ENCODE measurements around the gene CHD9.

CHD9 gene

GRCh38 chr16:53121661-53122060 is 66.9 kb downstream of the CHD9 start:
- no peak for TF ChIP-seq CTCF (conservative IDR thresholded peaks at IDR 0.05; ENCODE audit: low read depth, low read length)
- no peak overlapping the region for H3K4me3 ChIP-seq (ENCODE audit: low read length)
- DNase-seq (ENCODE audit: low read depth), result no peak

GRCh38 chr16:53123747-53124146 is 69.0 kb downstream of the CHD9 start:
- no peak overlapping the region for H3K4me3 ChIP-seq (ENCODE audit: low read length)
- no peak for TF ChIP-seq CTCF (conservative IDR thresholded peaks at IDR 0.05; ENCODE audit: low read depth, low read length)
- no peak for DNase-seq (ENCODE audit: low read depth)

GRCh38 chr16:53126390-53126789 is 71.6 kb downstream of the CHD9 start:
- no peak for DNase-seq (ENCODE audit: low read depth)
- TF ChIP-seq CTCF (conservative IDR thresholded peaks at IDR 0.05; ENCODE audit: low read depth, low read length), result no peak
- H3K4me3 ChIP-seq (ENCODE audit: low read length), result no peak overlapping the region

- peak overlapping the region; percentile 77 for H3K4me3 ChIP-seq (ENCODE audit: low read length)
- no peak for TF ChIP-seq CTCF (conservative IDR thresholded peaks at IDR 0.05; ENCODE audit: low read depth, low read length)
- DNase-seq (ENCODE audit: low read depth), result no peak
Observed at GRCh38 chr16:53129281-53130158, 74.7 kb downstream of the CHD9 start.

- H3K4me3 ChIP-seq (ENCODE audit: low read length), result peak overlapping the region; percentile 77
- peak; percentile 78 for DNase-seq (ENCODE audit: low read depth)
- TF ChIP-seq CTCF (conservative IDR thresholded peaks at IDR 0.05; ENCODE audit: low read depth, low read length), result peak; percentile 40
Observed at GRCh38 chr16:53130159-53131049, 75.6 kb downstream of the CHD9 start.

- TF ChIP-seq CTCF (conservative IDR thresholded peaks at IDR 0.05; ENCODE audit: low read depth, low read length), result no peak
- no peak for DNase-seq (ENCODE audit: low read depth)
- peak overlapping the region; percentile 47 for H3K4me3 ChIP-seq (ENCODE audit: low read length)
Observed at GRCh38 chr16:53131050-53131362, 76.2 kb downstream of the CHD9 start.

Data from retinal pigment epithelial cell (primary cell).